Gastroesophageal sphincter (tissue), 2 donors: ENCODE measurements around the gene DKK2.

Experiments used
- EP300 ChIP-seq: sonication (generic); formaldehyde crosslinking; IDR thresholded peaks from one replicate; pipeline ENCODE4 v1.6.1; 2017; ENCODE audit warnings: antibody characterized with exemption, mild to moderate bottlenecking
- POLR2AphosphoS5 ChIP-seq: sonication (generic); formaldehyde crosslinking; IDR thresholded peaks from one replicate; pipeline ENCODE4 v1.6.1; 2017; ENCODE audit warnings: antibody characterized with exemption

DNA sequence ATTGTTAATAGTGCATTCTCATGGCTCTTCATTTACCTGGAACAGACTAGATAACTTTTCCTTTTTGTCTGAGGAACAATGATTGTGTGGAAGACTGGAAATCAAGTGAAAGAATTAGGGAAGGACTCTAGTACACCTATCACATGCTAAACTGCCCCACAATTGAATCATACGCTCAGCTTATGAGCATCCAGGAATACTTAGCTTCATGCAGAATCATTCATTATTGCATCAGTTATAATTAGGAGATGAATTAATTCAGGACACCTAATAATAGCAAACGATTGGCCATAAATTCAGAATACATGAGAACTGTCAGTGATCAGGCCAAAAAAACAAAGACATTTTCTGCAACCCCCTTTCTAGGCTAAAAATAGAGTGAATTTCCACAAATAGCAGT lies 106.9 kb downstream of the DKK2 start:
- TF ChIP-seq EP300 (no peak), POLR2AphosphoS5 (no peak)
